ENCODE data around the gene PLEKHM3. TPM values are rescaled to one million over a fixed set of nuclear protein-coding genes. Genes with fewer than 3 reads are reported as not detected.
"Not testable (repeated sequence)": the region's sequence is repeated elsewhere in the genome, so short reads cannot be mapped to it uniquely, and the experiment has no call there.

Gene PLEKHM3
- total RNA-seq, 1 experiment from 2014 or later, result 19.9 TPM

- DNase-seq, result peak; percentile 55
- Histone ChIP-seq H3K9me3 (ENCODE audit: low read length) (no peaks in the 10 kb centered on the region), H2AFZ (ENCODE audit: low read length) (peak overlapping the region; percentile 80), H3K4me2 (ENCODE audit: low read depth, low read length, poor library complexity, severe bottlenecking) (peak overlapping the region; percentile 83), H4K20me1 (ENCODE audit: insufficient read depth, low read depth, low read length) (no peaks in the 10 kb centered on the region), H3K27me3 (ENCODE audit: low read length) (no peaks in the 10 kb centered on the region), H3K27ac (ENCODE audit: low read length) (no peak overlapping the region), H3K9ac (ENCODE audit: low read length) (peak overlapping the region; percentile 87), H3K36me3 (ENCODE audit: insufficient read depth, low read length) (no peaks in the 10 kb centered on the region), H3K4me1 (ENCODE audit: low read length) (peaks cover 16% of the 10 kb centered on the region), H3K79me2 (ENCODE audit: low read length) (peaks cover 42% of the 10 kb centered on the region), H3K9me2 (replicated peaks; ENCODE audit: insufficient read depth, low read length) (no peaks in the 10 kb centered on the region), H3K4me3 (ENCODE audit: low read length) (peak overlapping the region; percentile 95)
These were observed 472 bp upstream of the PLEKHM3 start for GRCh38 chr2:208025814-208026184.

GRCh38 chr2:208024091-208024490 is 1.2 kb downstream of the PLEKHM3 start:
- H3K4me2 ChIP-seq (ENCODE audit: low read depth, low read length, poor library complexity, severe bottlenecking), result peak overlapping the region; percentile 83
- H3K4me1 ChIP-seq (ENCODE audit: low read length), result peaks cover 16% of the 10 kb centered on the region
- H3K9me2 ChIP-seq (replicated peaks; ENCODE audit: insufficient read depth, low read length), result no peaks in the 10 kb centered on the region

GRCh38 chr2:208020253-208020652 is 5.1 kb downstream of the PLEKHM3 start:
- Histone ChIP-seq H3K79me2 (ENCODE audit: low read length) (peaks cover 83% of the 10 kb centered on the region), H3K4me2 (ENCODE audit: low read depth, low read length, poor library complexity, severe bottlenecking) (no peak overlapping the region), H3K9ac (ENCODE audit: low read length) (no peak overlapping the region), H3K9me3 (ENCODE audit: low read length) (no peaks in the 10 kb centered on the region), H3K4me3 (ENCODE audit: low read length) (no peak overlapping the region), H3K27me3 (ENCODE audit: low read length) (no peaks in the 10 kb centered on the region), H3K36me3 (ENCODE audit: insufficient read depth, low read length) (peaks cover 6% of the 10 kb centered on the region; the same call in 1 of the 2 replicates), H3K9me2 (replicated peaks; ENCODE audit: insufficient read depth, low read length) (no peaks in the 10 kb centered on the region), H3K4me1 (ENCODE audit: low read length) (peaks cover 15% of the 10 kb centered on the region), H3K27ac (ENCODE audit: low read length) (no peak overlapping the region), H2AFZ (ENCODE audit: low read length) (no peak overlapping the region), H4K20me1 (ENCODE audit: insufficient read depth, low read depth, low read length) (no peaks in the 10 kb centered on the region)
- no peak for DNase-seq

More at GRCh38 chr2:208024091-208024490, 1.2 kb downstream of the PLEKHM3 start:
- peak overlapping the region; percentile 87 for H3K9ac ChIP-seq (ENCODE audit: low read length)
- H2AFZ ChIP-seq (ENCODE audit: low read length), result no peak overlapping the region
- peaks cover 59% of the 10 kb centered on the region for H3K79me2 ChIP-seq (ENCODE audit: low read length)
- no peak overlapping the region for H3K27ac ChIP-seq (ENCODE audit: low read length)
- no peak for DNase-seq
- H3K4me3 ChIP-seq (ENCODE audit: low read length), result peak overlapping the region; percentile 95
- no peaks in the 10 kb centered on the region for H3K27me3 ChIP-seq (ENCODE audit: low read length)
- peaks cover 6% of the 10 kb centered on the region; the same call in 1 of the 2 replicates for H3K36me3 ChIP-seq (ENCODE audit: insufficient read depth, low read length)
- no peaks in the 10 kb centered on the region for H4K20me1 ChIP-seq (ENCODE audit: insufficient read depth, low read depth, low read length)
- H3K9me3 ChIP-seq (ENCODE audit: low read length), result no peaks in the 10 kb centered on the region

GRCh38 chr2:208018124-208018712 is 7.1 kb downstream of the PLEKHM3 start:
- not testable (repeated sequence) for H3K9ac ChIP-seq (ENCODE audit: low read length); H3K36me3 ChIP-seq (ENCODE audit: insufficient read depth, low read length); H3K27ac ChIP-seq (ENCODE audit: low read length); H3K9me2 ChIP-seq (replicated peaks; ENCODE audit: insufficient read depth, low read length); H2AFZ ChIP-seq (ENCODE audit: low read length); H4K20me1 ChIP-seq (ENCODE audit: insufficient read depth, low read depth, low read length); H3K9me3 ChIP-seq (ENCODE audit: low read length); H3K4me2 ChIP-seq (ENCODE audit: low read depth, low read length, poor library complexity, severe bottlenecking); H3K4me3 ChIP-seq (ENCODE audit: low read length); H3K27me3 ChIP-seq (ENCODE audit: low read length); DNase-seq
- Histone ChIP-seq H3K79me2 (ENCODE audit: low read length) (peaks cover 78% of the 10 kb centered on the region), H3K4me1 (ENCODE audit: low read length) (peaks cover 10% of the 10 kb centered on the region)

- H4K20me1 ChIP-seq (ENCODE audit: insufficient read depth, low read depth, low read length), result no peaks in the 10 kb centered on the region
- H3K4me2 ChIP-seq (ENCODE audit: low read depth, low read length, poor library complexity, severe bottlenecking), result no peak overlapping the region
- peaks cover 10% of the 10 kb centered on the region for H3K4me1 ChIP-seq (ENCODE audit: low read length)
- H3K4me3 ChIP-seq (ENCODE audit: low read length), result no peak overlapping the region
- H3K9me2 ChIP-seq (replicated peaks; ENCODE audit: insufficient read depth, low read length), result no peaks in the 10 kb centered on the region
- H3K79me2 ChIP-seq (ENCODE audit: low read length), result peaks cover 77% of the 10 kb centered on the region
- H3K9ac ChIP-seq (ENCODE audit: low read length), result no peak overlapping the region
- H3K27ac ChIP-seq (ENCODE audit: low read length), result no peak overlapping the region
- no peak for DNase-seq
- no peaks in the 10 kb centered on the region for H3K27me3 ChIP-seq (ENCODE audit: low read length)
- no peaks in the 10 kb centered on the region for H3K9me3 ChIP-seq (ENCODE audit: low read length)
- peaks cover 6% of the 10 kb centered on the region; the same call in 1 of the 2 replicates for H3K36me3 ChIP-seq (ENCODE audit: insufficient read depth, low read length)
- H2AFZ ChIP-seq (ENCODE audit: low read length), result no peak overlapping the region
These were observed 7.6 kb downstream of the PLEKHM3 start for GRCh38 chr2:208017721-208018120.

- no peak overlapping the region for H3K4me2 ChIP-seq (ENCODE audit: low read depth, low read length, poor library complexity, severe bottlenecking)
- H3K79me2 ChIP-seq (ENCODE audit: low read length), result peaks cover 67% of the 10 kb centered on the region
- H4K20me1 ChIP-seq (ENCODE audit: insufficient read depth, low read depth, low read length), result no peaks in the 10 kb centered on the region
- peaks cover 5% of the 10 kb centered on the region; the same call in 1 of the 2 replicates for H3K36me3 ChIP-seq (ENCODE audit: insufficient read depth, low read length)
- DNase-seq, result no peak
- H3K4me3 ChIP-seq (ENCODE audit: low read length), result no peak overlapping the region
- no peaks in the 10 kb centered on the region for H3K27me3 ChIP-seq (ENCODE audit: low read length)
- H3K9ac ChIP-seq (ENCODE audit: low read length), result no peak overlapping the region
- no peaks in the 10 kb centered on the region for H3K9me2 ChIP-seq (replicated peaks; ENCODE audit: insufficient read depth, low read length)
- no peak overlapping the region for H3K27ac ChIP-seq (ENCODE audit: low read length)
- H3K4me1 ChIP-seq (ENCODE audit: low read length), result peaks cover 14% of the 10 kb centered on the region
- H2AFZ ChIP-seq (ENCODE audit: low read length), result no peak overlapping the region
- no peaks in the 10 kb centered on the region for H3K9me3 ChIP-seq (ENCODE audit: low read length)
These were observed 9.9 kb downstream of the PLEKHM3 start for GRCh38 chr2:208015475-208015874.

- no peak for DNase-seq
- Histone ChIP-seq H3K36me3 (ENCODE audit: insufficient read depth, low read length) (no peaks in the 10 kb centered on the region), H3K4me2 (ENCODE audit: low read depth, low read length, poor library complexity, severe bottlenecking) (no peak overlapping the region), H4K20me1 (ENCODE audit: insufficient read depth, low read depth, low read length) (no peaks in the 10 kb centered on the region), H3K79me2 (ENCODE audit: low read length) (peaks cover 67% of the 10 kb centered on the region), H3K27ac (ENCODE audit: low read length) (no peak overlapping the region), H3K9me3 (ENCODE audit: low read length) (no peaks in the 10 kb centered on the region), H3K27me3 (ENCODE audit: low read length) (no peaks in the 10 kb centered on the region), H3K9me2 (replicated peaks; ENCODE audit: insufficient read depth, low read length) (no peaks in the 10 kb centered on the region), H3K9ac (ENCODE audit: low read length) (no peak overlapping the region), H3K4me1 (ENCODE audit: low read length) (peaks cover 26% of the 10 kb centered on the region), H2AFZ (ENCODE audit: low read length) (no peak overlapping the region), H3K4me3 (ENCODE audit: low read length) (no peak overlapping the region)
These were observed 11.8 kb downstream of the PLEKHM3 start for GRCh38 chr2:208013285-208014178.

- H3K9ac ChIP-seq (ENCODE audit: low read length), result no peak overlapping the region
- no peak overlapping the region for H3K4me3 ChIP-seq (ENCODE audit: low read length)
These were observed 12.9 kb downstream of the PLEKHM3 start for GRCh38 chr2:208012449-208012848.

More at GRCh38 chr2:208012449-208012848, 12.9 kb downstream of the PLEKHM3 start:
- no peaks in the 10 kb centered on the region for H3K9me3 ChIP-seq (ENCODE audit: low read length)
- no peak overlapping the region for H2AFZ ChIP-seq (ENCODE audit: low read length)
- H3K9me2 ChIP-seq (replicated peaks; ENCODE audit: insufficient read depth, low read length), result no peaks in the 10 kb centered on the region
- H3K36me3 ChIP-seq (ENCODE audit: insufficient read depth, low read length), result no peaks in the 10 kb centered on the region
- H3K27me3 ChIP-seq (ENCODE audit: low read length), result no peaks in the 10 kb centered on the region
- no peak for DNase-seq
- no peak overlapping the region for H3K27ac ChIP-seq (ENCODE audit: low read length)
- H3K4me2 ChIP-seq (ENCODE audit: low read depth, low read length, poor library complexity, severe bottlenecking), result no peak overlapping the region
- H3K4me1 ChIP-seq (ENCODE audit: low read length), result peaks cover 26% of the 10 kb centered on the region
- H4K20me1 ChIP-seq (ENCODE audit: insufficient read depth, low read depth, low read length), result no peaks in the 10 kb centered on the region
- H3K79me2 ChIP-seq (ENCODE audit: low read length), result peaks cover 66% of the 10 kb centered on the region

All from Karpas-422 (cell line).